Right lobe of liver (tissue), 6 donors: Measurements from ENCODE around the gene EPB41L3. TPM values are rescaled to one million over a fixed set of nuclear protein-coding genes. Genes with fewer than 3 reads are reported as not detected.
A peak's percentile ranks its signal among the peaks of the same experiment; 100 is the strongest.

ENCODE experiments used
- ATAC-seq, 4 donors: fragments of 200-7000 bp; cut with Tn5 transposase; one replicate each; pipeline ENCODE4 v1.9.1; 2020; ENCODE audit warnings: mild to moderate bottlenecking in 4 of 4, moderate library complexity in 4 of 4
- DNase-seq, 3 donors: peaks; one replicate each; pipeline ENCODE4 v3.0.0-alpha.2; 2020
- H3K27ac ChIP-seq, 3 donors: fragments of 200-600 bp; one replicate each; pipeline ENCODE4 v1.8.0; 2022
- H3K27me3 ChIP-seq, 2 donors: fragments of 200-600 bp; one replicate each; pipeline ENCODE4 v1.8.0; 2022
- H3K36me3 ChIP-seq, 4 donors: fragments of 200-600 bp; sonication (generic) in 1 of 4; one replicate each; pipeline versions ENCODE4 v1.5.1 to v1.8.0; 2017 to 2022; ENCODE audit warnings: control low read depth in 1 of 4
- H3K4me1 ChIP-seq, 4 donors: fragments of 200-600 bp; sonication (generic) in 1 of 4; one replicate each; pipeline versions ENCODE4 v1.5.1 to v1.8.0; 2017 to 2022; ENCODE audit warnings: control low read depth in 1 of 4
- H3K4me3 ChIP-seq, 3 donors: fragments of 200-600 bp; one replicate each; pipeline ENCODE4 v1.8.0; 2022
- H3K9me3 ChIP-seq, 4 donors: fragments of 200-600 bp; sonication (generic) in 1 of 4; one replicate each; pipeline versions ENCODE4 v1.5.1 to v1.8.0; 2017 to 2022; ENCODE audit warnings: control low read depth in 1 of 4
- POLR2A ChIP-seq: fragments of 450-650 bp; IDR thresholded peaks from one replicate; pipeline ENCODE4 v1.6.1; 2017; ENCODE audit warnings: antibody characterized with exemption, mild to moderate bottlenecking
- WGBS: methylation state at CpG from one replicate; pipeline ENCODE4 v1.1.6; 2018; ENCODE audit warnings: low coverage, low lambda C conversion rate; ENCODE audit not compliant: insufficient coverage; ENCODE audit errors: missing lambda C conversion rate; 5-methylcytosine and 5-hydroxymethylcytosine counted together
- intact Hi-C, 2 donors: fragments of 100-400 bp; cut with DNase I; formaldehyde crosslinking; loops; one replicate each; pipeline versions ENCODE4 v1.11.2 to v1.14.1; 2022
- total RNA-seq, 6 experiments: library from RNA; depleted of rRNA in 2 of 6; stranded (reverse); fragments of >200 nt in 2 of 6; fragmentation: NEBNext Ultra II Directional in 3 of 6; extraction: Animal tissue kit (Norgen Biotek cat#: 25700) in 3 of 6; gene quantifications; one replicate each; pipeline versions ENCODE4 v1.1.0 to v1.2.4, GENCODE V29; 2016 to 2023
- TF ChIP-seq, protein P1 (sequence below), 4 donors: fragments of 200-600 bp in 3 of 4; fragments of 450-650 bp in 1 of 4; IDR thresholded peaks; one replicate each; pipeline versions ENCODE4 v1.5.1 to v1.8.0; 2016 to 2022; ENCODE audit warnings: antibody characterized with exemption in 4 of 4, mild to moderate bottlenecking in 2 of 4
- donor health status: DM: no; HTN: yes; CAD: no.
- donor health status: DM: no; HTN: no; CAD: no.
- donor health status: DM: no; HTN: no; CAD: no.
- donor health status: DM: no; HTN: yes; CAD: no.
- donor health status: DM: no; HTN: yes; CAD: no.

EPB41L3 gene
- total RNA-seq, 6 experiments from 2014 or later, result 3.3 to 20.3 (median 6.2) TPM

DNA sequence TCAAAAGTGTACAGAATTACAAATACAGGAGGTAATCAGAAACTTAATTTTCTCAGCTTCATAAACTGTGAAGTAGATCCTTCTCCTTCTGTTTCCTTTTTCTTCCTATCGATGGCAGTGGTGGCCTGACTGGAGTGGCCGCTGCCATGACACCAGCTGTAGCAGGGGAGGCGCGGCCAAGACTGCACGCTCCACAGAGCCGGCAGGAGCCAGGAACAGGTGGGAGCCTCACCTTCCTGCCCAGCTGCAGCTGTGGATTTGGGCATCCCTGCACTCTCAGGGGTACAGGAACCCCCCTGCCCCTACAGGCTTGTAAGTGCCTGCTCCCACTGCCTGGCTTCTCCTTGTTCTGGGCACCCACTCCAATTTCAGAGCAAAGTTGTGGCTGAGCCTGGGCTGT lies 76.1 kb downstream of the EPB41L3 start:
- Histone ChIP-seq H3K9me3 (no peaks in the 10 kb centered on the region), H3K4me1 (no peaks in the 10 kb centered on the region), H3K27ac (no peak overlapping the region), H3K27me3 (no peaks in the 10 kb centered on the region), H3K4me3 (no peak overlapping the region), H3K36me3 (no peaks in the 10 kb centered on the region)
- intact Hi-C loops, result no loop called here
- ATAC-seq (no peak), DNase-seq (no peak)
- TF ChIP-seq, protein P1, sequence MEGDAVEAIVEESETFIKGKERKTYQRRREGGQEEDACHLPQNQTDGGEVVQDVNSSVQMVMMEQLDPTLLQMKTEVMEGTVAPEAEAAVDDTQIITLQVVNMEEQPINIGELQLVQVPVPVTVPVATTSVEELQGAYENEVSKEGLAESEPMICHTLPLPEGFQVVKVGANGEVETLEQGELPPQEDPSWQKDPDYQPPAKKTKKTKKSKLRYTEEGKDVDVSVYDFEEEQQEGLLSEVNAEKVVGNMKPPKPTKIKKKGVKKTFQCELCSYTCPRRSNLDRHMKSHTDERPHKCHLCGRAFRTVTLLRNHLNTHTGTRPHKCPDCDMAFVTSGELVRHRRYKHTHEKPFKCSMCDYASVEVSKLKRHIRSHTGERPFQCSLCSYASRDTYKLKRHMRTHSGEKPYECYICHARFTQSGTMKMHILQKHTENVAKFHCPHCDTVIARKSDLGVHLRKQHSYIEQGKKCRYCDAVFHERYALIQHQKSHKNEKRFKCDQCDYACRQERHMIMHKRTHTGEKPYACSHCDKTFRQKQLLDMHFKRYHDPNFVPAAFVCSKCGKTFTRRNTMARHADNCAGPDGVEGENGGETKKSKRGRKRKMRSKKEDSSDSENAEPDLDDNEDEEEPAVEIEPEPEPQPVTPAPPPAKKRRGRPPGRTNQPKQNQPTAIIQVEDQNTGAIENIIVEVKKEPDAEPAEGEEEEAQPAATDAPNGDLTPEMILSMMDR (IDR thresholded peaks at IDR 0.05), result no peak
- no peak for TF ChIP-seq POLR2A
- 84% methylated on average over 4 of the region's 6 CpGs for WGBS

DNA sequence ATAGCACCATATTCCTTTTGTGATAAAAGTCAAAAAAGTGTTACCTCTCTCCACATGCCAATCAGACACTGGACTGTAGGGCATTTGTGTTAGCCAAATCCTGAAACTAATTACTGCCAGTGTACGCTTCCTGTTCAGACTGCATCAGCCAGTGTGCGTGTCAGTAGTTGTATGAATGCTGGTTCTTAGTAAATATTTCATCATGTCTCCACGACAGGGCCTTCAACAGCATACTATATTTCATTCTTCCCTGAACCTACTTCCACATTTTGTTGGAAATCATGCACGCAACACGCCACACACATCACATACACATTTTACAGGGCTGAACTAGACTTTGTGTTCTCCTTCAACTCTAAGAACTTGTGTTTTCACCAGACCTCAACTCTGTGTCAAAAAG lies 77.5 kb downstream of the EPB41L3 start:
- no peak for DNase-seq
- Histone ChIP-seq H3K27ac (no peak overlapping the region), H3K9me3 (no peaks in the 10 kb centered on the region), H3K4me1 (no peaks in the 10 kb centered on the region), H3K27me3 (no peaks in the 10 kb centered on the region), H3K36me3 (no peaks in the 10 kb centered on the region), H3K4me3 (no peak overlapping the region)
- peak; percentile 34 to 72 (median 54) for ATAC-seq
- WGBS, result 47% methylated on average over 5 of the region's 5 CpGs
- TF ChIP-seq, protein P1 (IDR thresholded peaks at IDR 0.05), result no peak
- TF ChIP-seq POLR2A, result no peak
- intact Hi-C loops, result no loop called here

DNA sequence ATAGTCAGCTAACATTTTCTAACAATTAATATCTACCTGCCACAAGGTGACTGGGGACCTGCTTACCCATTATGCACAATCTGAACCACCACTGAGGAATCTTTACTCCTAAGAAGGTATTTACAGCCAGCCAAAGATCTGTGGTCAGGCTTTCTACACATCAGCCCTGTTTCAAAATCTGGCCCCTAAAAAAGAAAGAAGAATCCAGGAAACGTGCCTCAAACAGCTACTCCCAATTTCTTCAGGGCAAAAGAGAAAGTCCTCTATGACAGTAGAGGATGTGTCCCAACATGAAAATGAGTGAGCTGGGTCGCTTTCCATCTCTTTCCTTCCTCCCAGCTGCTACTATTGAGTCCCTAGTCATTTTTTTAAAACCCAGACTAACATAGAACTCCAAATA lies 79.5 kb downstream of the EPB41L3 start:
- no peak for TF ChIP-seq POLR2A
- TF ChIP-seq, protein P1 (IDR thresholded peaks at IDR 0.05), result no peak
- Histone ChIP-seq H3K9me3 (no peaks in the 10 kb centered on the region), H3K4me1 (no peaks in the 10 kb centered on the region), H3K27ac (no peak overlapping the region), H3K36me3 (no peaks in the 10 kb centered on the region), H3K4me3 (no peak overlapping the region), H3K27me3 (no peaks in the 10 kb centered on the region)
- DNase-seq (no peak), ATAC-seq (peak in 1 of 4 donors; percentile 26)
- intact Hi-C loops, result no loop called here
- 36% methylated on average over 2 of the region's 2 CpGs for WGBS

DNA sequence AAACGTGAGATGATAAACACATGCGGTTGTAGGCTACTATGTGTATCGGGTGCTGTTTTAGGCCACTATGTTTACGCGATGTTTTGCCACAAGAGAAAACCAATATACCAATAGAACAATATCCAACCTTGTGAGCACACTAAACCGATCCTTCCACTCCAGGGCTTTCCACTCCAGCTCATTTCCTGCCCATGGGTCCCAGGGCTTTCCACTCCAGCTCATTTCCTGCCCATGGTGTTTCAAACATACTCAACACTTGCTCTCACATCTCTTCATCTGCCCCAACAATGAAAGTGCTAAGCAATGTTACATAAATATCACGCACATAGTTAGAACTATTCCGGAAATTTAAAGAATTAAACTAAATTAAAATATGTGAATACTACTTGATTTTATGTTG lies 80.0 kb downstream of the EPB41L3 start:
- Histone ChIP-seq H3K27me3 (no peaks in the 10 kb centered on the region), H3K4me1 (no peaks in the 10 kb centered on the region), H3K27ac (no peak overlapping the region), H3K9me3 (no peaks in the 10 kb centered on the region), H3K4me3 (no peak overlapping the region), H3K36me3 (no peaks in the 10 kb centered on the region)
- ATAC-seq (no peak), DNase-seq (no peak)
- intact Hi-C loops, result no loop called here
- WGBS, result 76% methylated on average over 4 of the region's 8 CpGs
- TF ChIP-seq, protein P1 (IDR thresholded peaks at IDR 0.05), result no peak
- TF ChIP-seq POLR2A, result no peak

DNA sequence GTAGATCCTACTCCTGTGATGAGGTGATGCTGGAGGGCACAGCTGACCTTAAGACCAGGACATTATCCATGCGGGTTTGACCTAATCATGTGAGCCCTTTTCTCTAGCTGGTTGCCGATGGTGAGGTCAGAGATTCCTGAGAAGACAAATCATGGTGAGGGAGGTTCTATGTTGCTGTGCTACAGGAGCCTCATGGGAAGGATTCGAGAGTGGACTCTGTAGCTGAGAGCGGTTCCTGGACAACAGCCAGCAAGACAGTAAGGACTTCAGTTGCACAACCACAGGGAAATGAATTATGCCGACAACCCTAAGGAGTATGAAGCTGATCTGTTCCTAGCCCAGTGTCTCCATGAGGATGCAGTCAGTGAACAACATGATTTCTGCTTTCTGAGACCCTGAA lies 80.4 kb downstream of the EPB41L3 start:
- intact Hi-C loops, result no loop called here
- Histone ChIP-seq H3K36me3 (no peaks in the 10 kb centered on the region), H3K4me1 (no peaks in the 10 kb centered on the region), H3K27ac (no peak overlapping the region), H3K27me3 (no peaks in the 10 kb centered on the region), H3K4me3 (no peak overlapping the region), H3K9me3 (no peaks in the 10 kb centered on the region)
- peak; percentile 14 to 65 (median 56) for ATAC-seq
- WGBS, result 68% methylated on average over 3 of the region's 5 CpGs
- TF ChIP-seq, protein P1 (IDR thresholded peaks at IDR 0.05), result no peak
- TF ChIP-seq POLR2A, result no peak
- peak in 1 of 3 donors; percentile 34 for DNase-seq
